ENCODE data around the gene NYAP1. TPM values are rescaled to one million over a fixed set of nuclear protein-coding genes. Genes with fewer than 3 reads are reported as not detected.

NYAP1 gene
- total RNA-seq, 4 donors from 2014 or later = 0.41 to 1.4 TPM; not detected in 2

- Histone ChIP-seq H3K27me3 (peaks cover 8% of the 10 kb centered on the region), H3K4me1 (peaks cover 4 to 14% (median 13%) of the 10 kb centered on the region in 4 donors), H3K4me3 (no peak overlapping the region), H3K9me3 (no peaks in the 10 kb centered on the region), H3K27ac (no peak overlapping the region), H3K36me3 (no peaks in the 10 kb centered on the region)
- in situ Hi-C loops (cut with MboI; ENCODE audit: low pct_ligation_motif_present in 1 of 4, low pct_unique_long_range_greater_than_20kb in 1 of 4, low sequenced_read_pairs in 3 of 4) = loop anchor here in 1 of 4 donors (10.0 kb wide), 1 partner anchor 66 kb away; no protein-coding TSS in a partner anchor
- TF ChIP-seq POLR2A (IDR thresholded peaks at IDR 0.05) (no peak), POLR2AphosphoS5 (IDR thresholded peaks at IDR 0.05) (no peak), EP300 (IDR thresholded peaks at IDR 0.05; ENCODE audit: low read depth) (no peak), CTCF (IDR thresholded peaks at IDR 0.05) (no peak)
- DNase-seq = no peak
- WGBS, 2 donors (ENCODE audit: low coverage in 1 of 2) = 95% methylated on average over 42 of the region's 44 CpGs; no CpG with 5 or more reads in 1 of the 2 donors
- intact Hi-C loops (cut with DNase I; ENCODE audit: low total_unique reads) = loop anchor here (2.0 kb wide), 1 partner anchor 64 kb away; no protein-coding TSS in a partner anchor
Measured at GRCh38 chr7:100488333-100489095, 4.8 kb downstream of the NYAP1 start.

- Histone ChIP-seq H3K9me3 (no peaks in the 10 kb centered on the region), H3K4me1 (peaks cover 8 to 15% (median 13%) of the 10 kb centered on the region in 4 donors), H3K27me3 (peaks cover 13% of the 10 kb centered on the region), H3K4me3 (no peak overlapping the region), H3K36me3 (no peaks in the 10 kb centered on the region), H3K27ac (no peak overlapping the region)
- in situ Hi-C loops (cut with MboI; ENCODE audit: low pct_ligation_motif_present in 1 of 4, low pct_unique_long_range_greater_than_20kb in 1 of 4, low sequenced_read_pairs in 3 of 4) = loop anchor here in 1 of 4 donors (10.0 kb wide), 1 partner anchor 66 kb away; no protein-coding TSS in a partner anchor
- no peak for DNase-seq
- TF ChIP-seq CTCF (IDR thresholded peaks at IDR 0.05) (no peak), EP300 (IDR thresholded peaks at IDR 0.05; ENCODE audit: low read depth) (no peak), POLR2AphosphoS5 (IDR thresholded peaks at IDR 0.05) (no peak), POLR2A (IDR thresholded peaks at IDR 0.05) (no peak)
- 89% methylated on average over 7 of the region's 10 CpGs; no CpG with 5 or more reads in 1 of the 2 donors for WGBS, 2 donors (ENCODE audit: low coverage in 1 of 2)
- intact Hi-C loops (cut with DNase I; ENCODE audit: low total_unique reads) = loop anchor here (2.0 kb wide), 1 partner anchor 64 kb away; no protein-coding TSS in a partner anchor
Measured at GRCh38 chr7:100489121-100489520, 5.4 kb downstream of the NYAP1 start.

GRCh38 chr7:100489824-100490223, 6.1 kb downstream of the NYAP1 start:
- WGBS, 2 donors (ENCODE audit: low coverage in 1 of 2) = 23 to 28% methylated on average over 3 to 7 of the region's 9 CpGs
- in situ Hi-C loops (cut with MboI; ENCODE audit: low pct_ligation_motif_present in 1 of 4, low pct_unique_long_range_greater_than_20kb in 1 of 4, low sequenced_read_pairs in 3 of 4) = loop anchor here in 1 of 4 donors (10.0 kb wide), 1 partner anchor 65 kb away; no protein-coding TSS in a partner anchor
- TF ChIP-seq EP300 (IDR thresholded peaks at IDR 0.05; ENCODE audit: low read depth) (no peak), CTCF (IDR thresholded peaks at IDR 0.05) (no peak), POLR2A (IDR thresholded peaks at IDR 0.05) (no peak), POLR2AphosphoS5 (IDR thresholded peaks at IDR 0.05) (no peak)
- no peaks in the 10 kb centered on the region for H3K36me3 ChIP-seq
- H3K9me3 ChIP-seq = no peaks in the 10 kb centered on the region
- H3K27me3 ChIP-seq = peaks cover 16% of the 10 kb centered on the region
- intact Hi-C loops (cut with DNase I; ENCODE audit: low total_unique reads) = loop anchor here (2.0 kb wide), 1 partner anchor 63 kb away; no protein-coding TSS in a partner anchor
- DNase-seq = no peak
- H3K4me3 ChIP-seq = no peak overlapping the region
- H3K27ac ChIP-seq = no peak overlapping the region
- peaks cover 8 to 13% (median 11%) of the 10 kb centered on the region in 4 donors for H3K4me1 ChIP-seq

- Histone ChIP-seq H3K36me3 (no peaks in the 10 kb centered on the region), H3K27ac (no peak overlapping the region), H3K27me3 (peaks cover 16% of the 10 kb centered on the region), H3K9me3 (no peaks in the 10 kb centered on the region), H3K4me1 (peaks cover 8 to 13% (median 11%) of the 10 kb centered on the region in 4 donors), H3K4me3 (no peak overlapping the region)
- intact Hi-C loops (cut with DNase I; ENCODE audit: low total_unique reads) (no loop called here), in situ Hi-C loops (cut with MboI; ENCODE audit: low pct_ligation_motif_present in 1 of 4, low pct_unique_long_range_greater_than_20kb in 1 of 4, low sequenced_read_pairs in 3 of 4) (no loop called here)
- no peak for DNase-seq
- TF ChIP-seq CTCF (IDR thresholded peaks at IDR 0.05) (no peak), EP300 (IDR thresholded peaks at IDR 0.05; ENCODE audit: low read depth) (no peak), POLR2AphosphoS5 (IDR thresholded peaks at IDR 0.05) (no peak), POLR2A (IDR thresholded peaks at IDR 0.05) (no peak)
- 55% methylated on average over 25 of the region's 25 CpGs; no CpG with 5 or more reads in 1 of the 2 donors for WGBS, 2 donors (ENCODE audit: low coverage in 1 of 2)
Measured at GRCh38 chr7:100490483-100491191, 6.9 kb downstream of the NYAP1 start.

All from transverse colon (tissue), 4 donors.